Sigmoid colon (tissue), 7 donors: Measurements from ENCODE around the gene GJC2. TPM values are rescaled to one million over a fixed set of nuclear protein-coding genes. Genes with fewer than 3 reads are reported as not detected.
A peak's percentile ranks its signal among the peaks of the same experiment; 100 is the strongest.

Experiments
- DNase-seq: peaks from one replicate; pipeline ENCODE4 v3.0.0-alpha.2; 2019
- H3K27ac ChIP-seq, 4 donors: fragments of 200-600 bp; sonication (generic); one replicate each; pipeline ENCODE4 v1.5.1; 2016 to 2019; ENCODE audit warnings: mild to moderate bottlenecking in 1 of 4
- H3K27me3 ChIP-seq, 3 donors: fragments of 200-600 bp; sonication (generic); one replicate each; pipeline ENCODE4 v1.5.1; 2019; ENCODE audit warnings: mild to moderate bottlenecking in 1 of 3
- H3K36me3 ChIP-seq, 4 donors: fragments of 200-600 bp; sonication (generic); one replicate each; pipeline ENCODE4 v1.5.1; 2016 to 2019
- H3K4me1 ChIP-seq, 4 donors: fragments of 200-600 bp; sonication (generic); one replicate each; pipeline ENCODE4 v1.5.1; 2017 to 2019
- H3K4me3 ChIP-seq, 4 donors: fragments of 200-600 bp; sonication (generic); one replicate each; pipeline ENCODE4 v1.5.1; 2017 to 2019; ENCODE audit warnings: mild to moderate bottlenecking in 2 of 4, moderate library complexity in 1 of 4
- H3K9me3 ChIP-seq, 4 donors: fragments of 200-600 bp in 3 of 4; sonication (generic) in 3 of 4; one replicate each; pipeline versions ENCODE4 v1.5.1 to v1.6.1; 2013 to 2019
- CTCF ChIP-seq, 4 experiments: fragments of 450-650 bp in 3 of 4; fragments of 200-600 bp in 1 of 4; IDR thresholded peaks; one replicate each; pipeline ENCODE4 v1.5.1; 2016 to 2019; ENCODE audit warnings: antibody characterized with exemption in 4 of 4, mild to moderate bottlenecking in 3 of 4, moderate library complexity in 2 of 4
- EP300 ChIP-seq, 4 donors: sonication (generic); formaldehyde crosslinking; IDR thresholded peaks; one replicate each; pipeline ENCODE4 v1.6.1; 2017; ENCODE audit warnings: antibody characterized with exemption in 4 of 4
- POLR2A ChIP-seq, 2 donors: fragments of 450-650 bp; IDR thresholded peaks; one replicate each; pipeline ENCODE4 v1.6.1; 2016; ENCODE audit warnings: antibody characterized with exemption in 2 of 2, mild to moderate bottlenecking in 2 of 2, moderate library complexity in 2 of 2
- POLR2AphosphoS5 ChIP-seq, 4 donors: sonication (generic); formaldehyde crosslinking; IDR thresholded peaks; one replicate each; pipeline ENCODE4 v1.6.1; 2017; ENCODE audit warnings: antibody characterized with exemption in 4 of 4
- WGBS, 2 donors: extraction: QIAGEN DNeasy Blood & Tissue Kit; methylation state at CpG; one replicate each; pipeline ENCODE4 v1.1.7; 2013; 5-methylcytosine and 5-hydroxymethylcytosine counted together
- intact Hi-C: fragments of 100-400 bp; cut with DNase I; formaldehyde crosslinking; loops from one replicate; pipeline ENCODE4 v1.15.1; 2023
- polyA plus RNA-seq, 3 donors: library from polyadenylated mRNA; stranded (reverse); fragments of 200-250 nt; gene quantifications; one replicate each; pipeline ENCODE4 v1.2.3, GENCODE V29; 2013
- total RNA-seq, 4 donors: library from RNA; depleted of rRNA; stranded (reverse); fragments of >200 nt; gene quantifications; one replicate each; pipeline ENCODE4 v1.1.0, GENCODE V29; 2016
- donor health status: healthy with polysubstance abuse.
- donor health status: Bipolar disorder and iron deficiency.
- donor health status: healthy.

Gene GJC2
- total and polyA plus RNA-seq, 7 donors: 0.60 to 6.4 (median 4.3) TPM; not detected in 1

GRCh38 chr1:228190182-228190581 is 40.5 kb downstream of the GJC2 start:
- H3K4me1 ChIP-seq: no peaks in the 10 kb centered on the region

DNA sequence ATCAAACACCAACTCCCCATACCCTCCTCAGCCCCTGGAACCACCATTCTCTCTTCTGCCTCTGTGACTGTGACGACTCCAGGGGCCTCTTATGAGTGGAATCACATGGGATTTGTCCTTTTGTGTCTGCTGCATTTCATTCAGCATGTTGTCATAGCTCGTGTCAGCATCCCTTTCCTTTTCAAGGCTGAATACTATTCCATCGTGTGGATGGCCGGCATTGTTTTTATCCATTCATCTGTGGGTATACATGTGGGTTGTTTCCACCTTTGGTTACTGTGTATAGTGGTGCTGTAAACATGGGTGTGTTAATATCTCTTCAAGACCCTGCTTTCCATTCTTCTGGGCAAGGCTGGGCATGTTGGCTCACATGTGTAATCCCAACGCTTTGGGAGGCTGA is 41.0 kb downstream of the GJC2 start:
- peak; percentile 24 for DNase-seq
- TF ChIP-seq CTCF (IDR thresholded peaks at IDR 0.05): no peak
- TF ChIP-seq POLR2A (IDR thresholded peaks at IDR 0.05): no peak
- TF ChIP-seq EP300 (IDR thresholded peaks at IDR 0.05): no peak
- TF ChIP-seq POLR2AphosphoS5 (IDR thresholded peaks at IDR 0.05): no peak
- H3K9me3 ChIP-seq: peaks cover 0 to 3% (median 0%) of the 10 kb centered on the region in 4 donors
- no peaks in the 10 kb centered on the region for H3K4me1 ChIP-seq
- no peaks in the 10 kb centered on the region for H3K36me3 ChIP-seq
- WGBS, 2 donors: 90 to 93% methylated on average over 5 of the region's 5 CpGs
- no peaks in the 10 kb centered on the region for H3K27me3 ChIP-seq
- intact Hi-C loops: no loop called here
- H3K4me3 ChIP-seq: no peak overlapping the region
- no peak overlapping the region for H3K27ac ChIP-seq

More at GRCh38 chr1:228190182-228190581, 40.5 kb downstream of the GJC2 start:
- H3K9me3 ChIP-seq: peaks cover 0 to 3% (median 0%) of the 10 kb centered on the region in 4 donors
- H3K27me3 ChIP-seq: no peaks in the 10 kb centered on the region
- WGBS, 2 donors: 93 to 94% methylated on average over 14 of the region's 14 CpGs
- no peaks in the 10 kb centered on the region for H3K36me3 ChIP-seq
- intact Hi-C loops: no loop called here
- peak; percentile 36 for DNase-seq
- H3K27ac ChIP-seq: no peak overlapping the region
- no peak overlapping the region for H3K4me3 ChIP-seq
- no peak for TF ChIP-seq POLR2AphosphoS5 (IDR thresholded peaks at IDR 0.05)
- TF ChIP-seq EP300 (IDR thresholded peaks at IDR 0.05): no peak
- TF ChIP-seq POLR2A (IDR thresholded peaks at IDR 0.05): no peak
- TF ChIP-seq CTCF (IDR thresholded peaks at IDR 0.05): no peak

GRCh38 chr1:228194436-228194835 is 44.7 kb downstream of the GJC2 start:
- no peaks in the 10 kb centered on the region for H3K27me3 ChIP-seq
- 80 to 82% methylated on average over 3 of the region's 3 CpGs for WGBS, 2 donors
- no peak for TF ChIP-seq CTCF (IDR thresholded peaks at IDR 0.05)
- TF ChIP-seq POLR2AphosphoS5 (IDR thresholded peaks at IDR 0.05): no peak
- TF ChIP-seq EP300 (IDR thresholded peaks at IDR 0.05): no peak
- no peak for TF ChIP-seq POLR2A (IDR thresholded peaks at IDR 0.05)
- H3K36me3 ChIP-seq: no peaks in the 10 kb centered on the region
- H3K9me3 ChIP-seq: peaks cover 0 to 10% (median 4%) of the 10 kb centered on the region in 4 donors
- H3K4me1 ChIP-seq: no peaks in the 10 kb centered on the region
- no peak for DNase-seq
- intact Hi-C loops: no loop called here
- H3K27ac ChIP-seq: no peak overlapping the region
- no peak overlapping the region for H3K4me3 ChIP-seq

DNA sequence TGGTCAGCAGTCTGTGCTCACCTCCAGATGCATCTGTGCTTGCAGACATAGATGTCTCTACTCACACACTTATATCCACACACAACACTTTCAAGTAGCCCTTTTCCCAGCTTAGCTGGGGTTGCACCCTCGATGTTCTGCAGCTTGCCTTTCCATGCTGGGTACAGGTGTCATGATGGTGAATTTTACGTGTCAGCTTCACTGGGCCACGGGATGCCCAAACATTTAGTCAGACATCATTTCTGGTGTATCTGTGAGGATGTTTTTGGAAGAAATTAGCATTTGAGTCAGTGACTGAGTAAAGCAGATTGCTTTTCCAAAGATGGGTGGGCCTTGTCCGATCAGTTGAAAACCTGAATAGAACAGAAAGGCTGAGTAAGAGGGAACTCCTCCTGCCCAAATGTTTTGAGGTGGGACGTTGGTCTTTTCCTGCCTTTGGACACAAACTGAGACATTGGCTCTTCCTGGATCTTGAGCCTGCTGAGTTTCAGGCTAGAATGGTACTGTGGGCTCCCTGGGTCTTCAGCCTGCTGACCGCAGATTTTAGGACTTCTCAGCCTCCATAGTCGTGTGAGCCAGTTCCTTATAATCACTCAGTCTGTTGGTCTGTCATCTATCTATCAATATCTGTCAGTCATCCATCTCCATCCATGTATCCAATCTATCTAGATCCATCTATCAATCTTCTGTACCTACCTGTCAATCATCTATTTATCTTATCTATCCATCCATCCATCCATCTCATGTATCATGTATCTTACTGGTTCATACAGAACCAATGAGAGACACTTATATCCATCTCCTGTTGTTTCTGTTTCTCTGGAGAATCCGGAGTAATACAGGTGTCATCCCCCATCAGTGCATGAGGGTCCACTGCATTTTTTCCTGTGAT is 45.4 kb downstream of the GJC2 start:
- intact Hi-C loops: no loop called here
- no peaks in the 10 kb centered on the region for H3K27me3 ChIP-seq
- no peaks in the 10 kb centered on the region for H3K4me1 ChIP-seq
- DNase-seq: no peak
- no peak overlapping the region for H3K27ac ChIP-seq
- TF ChIP-seq POLR2AphosphoS5 (IDR thresholded peaks at IDR 0.05) (no peak), EP300 (IDR thresholded peaks at IDR 0.05) (no peak), POLR2A (IDR thresholded peaks at IDR 0.05) (no peak), CTCF (IDR thresholded peaks at IDR 0.05) (no peak)
- H3K9me3 ChIP-seq: peaks cover 0 to 14% (median 6%) of the 10 kb centered on the region in 4 donors
- 85 to 93% methylated on average over 8 of the region's 8 CpGs for WGBS, 2 donors
- H3K4me3 ChIP-seq: no peak overlapping the region
- H3K36me3 ChIP-seq: no peaks in the 10 kb centered on the region
